Stimulated activated CD4-positive, alpha-beta T cell treated with anti-CD3 and anti-CD28 coated beads, Interleukin-2, amount 100 ng/mL, for 48 hours (primary cell): Measurements from ENCODE around the gene GPR108.
"Not testable (repeated sequence)": the region's sequence is repeated elsewhere in the genome, so short reads cannot be mapped to it uniquely, and the experiment has no call there.

Source experiments
- DNase-seq, 2 donors: peaks; one replicate each; pipeline ENCODE4 v3.0.0-alpha.2; 2020

The GPR108 gene

GRCh38 chr19:6718741-6719539 lies 18.4 kb downstream of the GPR108 start:
- peak in 1 of 2 donors; percentile 21 for DNase-seq

DNA sequence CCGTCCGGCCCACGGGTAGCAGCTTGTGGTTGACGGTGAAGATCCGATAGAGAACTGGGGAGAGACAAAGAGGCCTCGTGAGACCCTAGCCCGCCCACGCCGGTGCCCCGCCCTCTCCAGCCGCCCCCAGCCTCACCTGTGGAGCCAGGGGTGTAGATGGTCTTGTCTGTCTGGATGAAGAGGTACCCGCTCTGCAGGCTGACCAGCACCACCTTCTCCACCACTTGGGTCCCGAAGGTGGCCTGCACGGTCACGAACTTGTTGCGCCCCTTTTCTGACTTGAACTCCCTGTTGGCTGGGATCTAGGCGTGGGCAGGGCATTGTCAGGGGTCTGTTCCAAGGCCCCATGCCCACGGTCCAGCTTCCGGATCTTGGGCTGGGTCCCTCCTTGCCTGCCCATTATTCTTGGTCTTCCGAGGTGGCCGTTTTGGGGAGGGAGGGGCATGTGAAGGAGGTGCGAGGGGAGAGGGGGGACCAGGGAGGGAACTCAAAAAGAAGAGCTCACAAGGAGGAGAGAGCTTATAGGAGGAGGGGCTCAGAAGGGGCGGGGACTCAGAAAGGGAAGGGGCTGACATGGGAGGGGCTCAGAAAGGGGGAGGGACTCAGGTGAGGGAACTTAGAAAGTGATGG lies 19.2 kb downstream of the GPR108 start:
- no peak for DNase-seq

DNA sequence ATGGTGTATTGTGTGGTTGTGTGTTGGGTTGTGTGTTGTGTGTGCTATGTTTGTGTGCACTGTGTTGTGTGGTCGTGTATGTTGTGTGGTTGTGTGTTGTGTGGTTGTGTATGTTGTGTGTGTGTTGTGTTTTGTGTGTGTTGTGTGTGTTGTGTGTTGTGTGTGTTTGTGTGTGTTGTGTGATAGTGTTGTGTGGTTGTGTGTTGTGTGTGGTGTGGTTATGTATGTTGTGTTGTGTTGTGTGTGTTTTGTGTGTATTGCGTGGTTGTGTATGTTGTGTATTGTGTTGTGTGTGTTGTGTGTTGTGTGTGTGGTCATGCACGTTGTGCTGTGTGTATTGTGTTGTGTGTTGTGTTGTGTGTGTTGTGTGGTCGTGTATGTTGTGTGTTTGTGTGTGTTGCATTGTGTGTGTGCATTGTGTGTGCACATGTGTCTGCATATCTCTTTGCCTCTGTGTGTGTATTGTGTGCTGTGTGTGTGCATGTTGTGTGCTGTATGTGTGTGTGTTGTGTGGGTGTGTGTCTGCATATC lies 19.9 kb downstream of the GPR108 start:
- DNase-seq, result no peak

- no peak for DNase-seq
These were observed 20.3 kb downstream of the GPR108 start for GRCh38 chr19:6717036-6717435.

DNA sequence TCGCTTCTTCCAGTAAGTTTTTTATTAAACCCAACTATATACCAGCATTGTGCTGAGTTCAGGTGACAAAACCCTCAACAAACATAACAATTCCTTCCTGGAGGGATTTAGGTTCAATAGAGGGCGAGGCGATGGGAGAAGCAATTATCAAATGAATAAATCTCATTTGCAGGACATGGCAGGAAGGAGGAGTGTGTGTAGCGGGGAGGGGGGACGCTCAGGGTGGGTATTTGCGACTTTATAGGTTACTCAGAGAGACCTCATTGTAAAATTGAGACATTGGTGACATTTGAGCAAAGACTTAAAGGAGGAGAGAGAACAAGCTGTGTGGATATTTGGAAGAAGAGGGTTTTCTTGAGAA lies 20.8 kb downstream of the GPR108 start:
- DNase-seq, result no peak

- no peak for DNase-seq
These were observed 22.4 kb downstream of the GPR108 start for GRCh38 chr19:6714749-6715555.

- DNase-seq, result no peak
These were observed 23.3 kb downstream of the GPR108 start for GRCh38 chr19:6713773-6714692.

GRCh38 chr19:6712692-6713670 lies 24.4 kb downstream of the GPR108 start:
- DNase-seq, result no peak

DNA sequence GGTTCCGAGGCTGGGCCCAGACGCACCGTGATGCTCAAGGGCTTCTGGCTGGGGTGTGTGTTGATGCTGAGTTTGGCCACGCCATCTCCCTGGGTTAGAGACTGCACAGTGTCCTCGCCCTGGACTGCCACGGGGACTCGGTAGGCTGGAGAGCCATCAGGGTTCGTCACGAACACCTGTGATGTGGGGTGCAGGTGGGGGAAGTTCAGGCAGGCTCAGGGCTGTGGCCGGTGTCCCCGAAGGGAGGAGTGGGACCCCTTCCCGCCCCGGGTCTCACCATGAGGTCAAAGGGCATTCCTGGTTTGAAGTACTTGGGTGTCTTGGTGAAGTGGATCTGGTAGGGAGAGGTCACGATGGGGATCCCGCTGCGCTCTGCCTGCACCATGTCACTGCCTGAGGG lies 25.1 kb downstream of the GPR108 start:
- DNase-seq, result no peak

DNA sequence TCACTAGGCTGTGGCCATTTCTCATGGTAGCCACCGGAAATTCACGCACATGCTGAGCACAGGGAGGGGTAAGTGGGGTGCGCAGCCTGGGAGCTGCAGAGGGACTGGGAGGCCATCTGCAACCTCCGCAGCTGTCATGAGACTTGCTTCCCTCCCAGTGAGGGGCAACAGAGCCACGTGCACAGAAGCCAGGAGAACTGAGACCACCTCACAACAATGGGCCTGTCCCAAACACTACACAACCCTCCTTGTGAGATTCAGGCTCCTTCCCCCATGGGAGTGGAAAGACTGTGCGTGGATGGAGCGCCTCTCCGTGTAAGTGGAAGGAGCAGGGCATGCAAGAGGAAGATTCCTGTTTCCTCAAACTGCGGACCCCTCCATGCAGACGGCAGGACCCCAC lies 25.8 kb downstream of the GPR108 start:
- no peak for DNase-seq

GRCh38 chr19:6711078-6711361 lies 26.4 kb downstream of the GPR108 start:
- no peak for DNase-seq

- no peak for DNase-seq
These were observed 26.9 kb downstream of the GPR108 start for GRCh38 chr19:6710273-6711077.

- no peak for DNase-seq
These were observed 27.8 kb downstream of the GPR108 start for GRCh38 chr19:6709549-6709948.

DNA sequence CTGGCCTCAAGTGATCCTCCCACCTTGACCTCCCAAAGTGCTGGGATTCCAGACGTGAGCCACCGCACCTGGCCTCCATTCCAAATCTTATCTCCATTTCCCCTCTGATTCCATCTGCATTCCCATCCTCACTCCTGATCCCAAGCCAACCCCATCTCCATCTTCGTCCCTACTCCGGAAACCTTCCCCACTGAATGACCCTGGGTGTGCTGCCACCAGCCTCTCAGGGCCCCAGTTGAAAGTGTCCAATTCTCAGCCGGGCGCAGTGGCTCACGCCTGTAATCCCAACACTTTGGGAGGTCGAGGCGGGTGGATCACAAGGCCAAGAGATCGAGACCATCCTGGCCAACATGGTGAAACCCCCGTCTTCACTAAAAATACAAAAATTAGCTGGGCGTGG lies 28.5 kb downstream of the GPR108 start:
- DNase-seq, result not testable (repeated sequence)

DNA sequence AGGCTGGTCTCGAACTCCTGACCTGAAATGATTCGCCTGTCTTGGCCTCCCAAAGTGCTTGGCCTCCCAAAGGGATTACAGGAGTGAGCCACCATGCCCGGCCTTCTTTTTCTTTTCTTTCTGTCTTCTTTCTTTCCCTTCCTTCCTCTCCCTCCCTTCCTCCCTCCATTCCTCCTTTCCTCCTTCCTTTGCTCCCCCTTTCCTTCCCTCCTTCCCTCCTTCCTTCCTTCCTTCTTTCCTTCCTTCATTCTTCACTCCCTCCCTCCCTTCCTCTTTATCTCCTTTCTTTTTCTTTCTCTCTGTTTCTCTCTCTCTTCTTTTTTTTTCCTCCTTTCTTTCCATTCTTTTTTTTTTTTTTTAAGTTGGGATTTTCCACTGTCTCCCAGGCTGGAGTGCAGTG lies 29.0 kb downstream of the GPR108 start:
- DNase-seq, result no peak

DNA sequence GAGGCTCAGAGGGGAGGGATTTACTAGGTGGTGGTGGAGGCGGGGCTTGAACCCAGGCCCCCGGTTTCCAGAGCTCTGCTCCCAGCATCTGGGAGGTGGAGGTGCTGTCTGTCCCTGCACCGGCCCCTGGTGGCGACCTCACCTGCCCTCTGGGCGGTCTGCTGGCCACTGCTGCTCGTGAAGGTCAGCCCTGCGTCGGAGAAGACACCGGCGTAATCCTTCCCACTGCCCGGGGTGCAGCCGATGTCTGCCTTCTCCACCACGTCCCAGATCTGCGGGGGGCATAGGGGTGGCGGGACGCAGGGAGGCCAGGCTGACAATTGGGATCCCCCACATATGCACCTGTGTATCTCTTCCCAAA lies 29.7 kb downstream of the GPR108 start:
- DNase-seq, result no peak

DNA sequence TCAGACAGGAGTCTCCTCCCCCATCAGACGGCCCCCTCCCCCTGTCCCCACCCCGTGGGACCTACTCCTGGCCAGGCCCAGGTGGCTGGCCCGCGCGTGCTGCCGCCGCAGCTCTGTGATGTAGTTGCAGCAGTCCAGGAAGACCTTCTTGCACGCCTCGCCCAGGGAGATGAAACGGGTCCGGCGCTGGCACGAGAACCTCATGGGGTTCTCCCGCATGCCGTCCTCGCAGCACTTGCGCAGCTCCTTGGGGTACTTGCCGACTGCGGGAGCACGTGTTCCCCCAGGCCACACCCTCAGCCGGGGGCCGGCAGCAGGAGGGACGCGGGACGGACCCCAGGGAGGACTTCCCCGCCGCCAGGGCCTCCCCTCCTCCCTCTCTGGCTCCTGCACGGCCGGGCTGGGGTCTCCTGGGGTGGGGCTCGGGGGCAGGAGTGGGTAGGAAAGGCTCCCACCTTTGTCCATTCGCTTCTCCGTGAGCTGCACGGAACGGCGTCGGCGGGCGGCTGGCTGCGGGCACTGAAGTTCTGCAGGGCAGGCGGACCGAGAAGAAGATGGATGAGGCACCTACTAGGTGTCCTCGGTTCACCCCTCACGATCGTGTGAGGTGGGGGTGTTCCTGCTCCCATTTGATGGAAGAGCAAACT lies 30.2 kb downstream of the GPR108 start:
- no peak for DNase-seq

DNA sequence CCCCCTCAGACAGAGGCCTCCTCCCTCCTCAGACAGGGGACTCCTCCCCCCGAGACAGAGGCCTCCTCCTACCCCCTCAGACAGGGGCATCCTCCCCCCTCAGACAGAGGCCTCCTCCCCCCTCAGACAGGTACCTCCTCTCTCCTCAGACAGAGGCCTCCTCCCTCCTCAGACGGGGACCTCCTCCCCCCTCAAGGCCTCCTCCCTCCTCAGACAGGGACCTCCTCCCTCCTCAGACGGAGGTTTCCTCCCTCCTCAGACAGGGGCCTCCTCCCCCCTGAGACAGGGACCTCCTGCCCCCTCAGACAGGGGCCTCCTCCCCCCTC lies 30.8 kb downstream of the GPR108 start:
- no peak for DNase-seq

GRCh38 chr19:6705931-6706632 lies 31.3 kb downstream of the GPR108 start:
- no peak for DNase-seq
